Right ventricle myocardium inferior (tissue), 1 donor: Measurements from ENCODE around the gene INSYN2B. TPM values are rescaled to one million over a fixed set of nuclear protein-coding genes. Genes with fewer than 3 reads are reported as not detected.
"Not testable (repeated sequence)": the region's sequence is repeated elsewhere in the genome, so short reads cannot be mapped to it uniquely, and the experiment has no call there.

Source experiments
- ATAC-seq: fragments of 200-7000 bp; cut with Tn5 transposase; one replicate; pipeline ENCODE4 v1.9.1; 2020; ENCODE audit warnings: mild to moderate bottlenecking, moderate library complexity
- DNase-seq: peaks from one replicate; pipeline ENCODE4 v3.0.0; 2021; ENCODE audit errors: missing footprints
- intact Hi-C: fragments of 100-400 bp; cut with DNase I; formaldehyde crosslinking; loops from one replicate; pipeline ENCODE4 v1.11.0; 2022
- microRNA-seq: library from miRNA; unstranded; fragments of <30 nt; microRNA quantifications from one replicate; pipeline ENCODE4 v1.2.0, GENCODE V29; 2020
- total RNA-seq: library from RNA; stranded (reverse); fragmentation: NEBNext Ultra II Directional; extraction: Animal tissue kit (Norgen Biotek cat#: 25700); gene quantifications from one replicate; pipeline ENCODE4 v1.2.1, GENCODE V29; 2021
- donor health status: DM: no; HTN: yes; CAD: no; lungs with severe emphysema.

INSYN2B gene
- total RNA-seq, 1 donor from 2014 or later, result 0.87 TPM

- intact Hi-C loops, result no loop called here
- no peak for DNase-seq
- no peak for ATAC-seq
These were observed 143.3 kb downstream of the INSYN2B start for GRCh38 chr5:169836835-169837536.

- ATAC-seq, intact Hi-C loops, DNase-seq: not testable (repeated sequence)
These were observed 145.8 kb downstream of the INSYN2B start for GRCh38 chr5:169834540-169834939.

- ATAC-seq, DNase-seq, intact Hi-C loops: not testable (repeated sequence)
These were observed 146.5 kb downstream of the INSYN2B start for GRCh38 chr5:169833681-169834292.

- intact Hi-C loops, result no loop called here
- ATAC-seq, result no peak
These were observed 147.4 kb downstream of the INSYN2B start for GRCh38 chr5:169832845-169833244.

GRCh38 chr5:169832304-169832703, 148.0 kb downstream of the INSYN2B start:
- intact Hi-C loops, result no loop called here

More at GRCh38 chr5:169832845-169833244, 147.4 kb downstream of the INSYN2B start:
- no peak for DNase-seq

DNA sequence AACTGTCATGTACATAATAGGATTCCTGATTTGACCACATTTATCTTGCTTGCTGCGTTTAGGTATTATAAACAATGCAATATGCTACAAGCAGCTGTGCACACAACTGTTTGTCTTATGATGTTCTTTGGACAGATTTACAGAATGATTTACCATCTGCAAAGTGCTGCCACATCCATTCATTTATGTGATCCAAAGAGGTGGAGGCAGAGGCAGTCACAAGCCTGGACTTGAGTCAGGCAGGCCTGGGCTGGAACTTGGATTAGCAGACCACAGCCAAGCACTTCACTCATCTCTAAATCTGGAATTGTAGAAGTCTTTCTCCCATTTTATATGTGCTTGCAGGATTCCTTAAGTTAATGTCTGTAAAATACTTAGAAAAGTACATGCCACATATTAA, 149.0 kb downstream of the INSYN2B start:
- ATAC-seq (no peak), DNase-seq (no peak)
- intact Hi-C loops, result loop anchor here (2.0 kb wide), 1 partner anchor 77 kb away; no protein-coding TSS in a partner anchor

More at GRCh38 chr5:169832304-169832703, 148.0 kb downstream of the INSYN2B start:
- DNase-seq, result no peak
- ATAC-seq, result no peak

- ATAC-seq (no peak), DNase-seq (no peak)
- intact Hi-C loops, result no loop called here
These were observed 151.9 kb downstream of the INSYN2B start for GRCh38 chr5:169828385-169828784.

DNA sequence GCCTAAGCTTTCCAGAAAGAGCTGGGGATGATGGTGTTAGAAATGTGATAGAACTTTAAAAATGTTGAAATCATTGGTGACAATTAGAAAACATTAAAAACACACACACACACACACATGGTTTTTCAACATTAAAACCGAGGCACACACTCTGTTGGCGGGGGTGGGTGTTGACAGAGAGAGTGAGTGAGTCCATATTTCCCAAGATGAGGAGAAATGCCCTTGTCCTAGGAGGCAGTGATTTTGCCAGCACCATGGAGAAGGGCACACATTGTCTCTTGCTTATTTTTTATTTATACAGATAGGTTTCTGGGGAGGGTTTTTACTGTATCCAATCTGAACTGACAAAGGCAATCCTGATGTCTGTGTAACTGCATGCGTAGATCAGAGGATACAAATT, 152.5 kb downstream of the INSYN2B start:
- intact Hi-C loops, result no loop called here
- DNase-seq (no peak), ATAC-seq (no peak)

DNA sequence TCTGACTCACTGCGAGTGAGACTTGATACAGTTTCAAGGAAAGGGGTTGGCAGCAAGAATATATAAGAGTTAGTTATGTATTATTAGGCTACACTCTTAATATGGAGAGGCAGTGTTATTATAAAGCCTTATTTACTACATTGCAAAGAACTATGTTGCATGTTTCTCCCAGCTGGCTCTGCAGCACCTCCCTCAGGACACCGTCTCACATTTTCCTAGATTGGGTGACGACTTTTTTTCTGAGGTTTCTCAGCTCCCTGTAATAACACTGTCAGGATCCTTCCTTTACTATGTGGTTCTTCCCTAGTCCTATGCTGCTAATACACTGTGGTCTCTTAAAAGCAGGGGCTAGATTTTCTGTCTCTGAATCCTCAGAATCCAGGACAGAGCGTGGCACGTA, 153.7 kb downstream of the INSYN2B start:
- ATAC-seq, result no peak
- intact Hi-C loops, result no loop called here
- no peak for DNase-seq

DNA sequence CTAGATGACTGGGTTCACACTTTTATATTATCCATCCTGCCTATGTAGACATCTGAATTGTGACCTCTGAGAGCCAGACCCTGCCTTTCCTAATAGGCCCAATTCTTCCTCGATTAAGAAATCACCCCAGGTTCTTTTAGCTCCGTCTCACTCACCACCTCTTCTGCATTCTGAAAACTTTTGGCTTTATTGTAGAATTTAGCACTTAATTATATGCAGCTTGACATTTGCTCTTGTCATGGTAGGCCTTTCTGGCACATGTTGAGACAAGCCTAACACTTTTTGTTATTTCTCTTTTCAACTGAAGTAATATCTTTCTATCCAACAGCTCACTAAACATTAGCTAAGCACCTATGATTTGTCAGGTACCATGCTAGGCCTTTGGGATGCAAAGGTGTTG, 163.3 kb downstream of the INSYN2B start:
- intact Hi-C loops, result no loop called here
- DNase-seq (no peak), ATAC-seq (no peak)

- intact Hi-C loops, result no loop called here
- no peak for DNase-seq
- no peak for ATAC-seq
These were observed 165.8 kb downstream of the INSYN2B start for GRCh38 chr5:169814522-169814921.

Small RNAs within 50 kb of the gene (microRNA-seq; reads per million reads assigned to microRNA genes)
- not detected for gene MIR378E

Other genes starting within 250 kb of the INSYN2B start
- gene FOXI1, start 125.4 kb upstream of the INSYN2B start, total RNA-seq, result not detected